Head of caudate nucleus (tissue), 42 donors: ENCODE measurements around the gene WDR35.
A peak's percentile ranks its signal among the peaks of the same experiment; 100 is the strongest.
"Not testable (repeated sequence)": the region's sequence is repeated elsewhere in the genome, so short reads cannot be mapped to it uniquely, and the experiment has no call there.

Experiments
- DNase-seq, 42 donors: peaks; one replicate each; pipeline versions ENCODE4 v3.0.0 to v3.0.0-alpha.2; 2020 to 2021; ENCODE audit warnings: mixed read lengths in 7 of 42
- intact Hi-C: fragments of 100-400 bp; cut with DNase I; formaldehyde crosslinking; loops from one replicate; pipeline ENCODE4 v1.15.0; 2022

WDR35 gene

GRCh38 chr2:19902216-19902740 lies 87.6 kb downstream of the WDR35 start:
- no peak for DNase-seq
- intact Hi-C loops: loop anchor here (5.0 to 10.0 kb wide), 2 partner anchors 90 to 153 kb away; partner anchors contain the start of genes LAPTM4A and WDR35

GRCh38 chr2:19901442-19902215 lies 88.3 kb downstream of the WDR35 start, which contains the start of gene TTC32:
Gene TTC32, minus strand, starts transcription at chr2:19901983. Its CDS starts 129 bp downstream, at chr2:19901854.
- peak; percentile 88 to 97 (median 94) for DNase-seq
- intact Hi-C loops: loop anchor here (5.0 to 10.0 kb wide), 2 partner anchors 91 to 153 kb away; partner anchors contain the start of genes LAPTM4A and WDR35

- intact Hi-C loops: loop anchor here (5.0 to 10.0 kb wide), 2 partner anchors 91 to 154 kb away; partner anchors contain the start of genes LAPTM4A and WDR35
- DNase-seq: peak in 17 of 42 donors; percentile 5 to 72 (median 43)
Measured at GRCh38 chr2:19900931-19901441, 88.9 kb downstream of the WDR35 start.

- no peak for DNase-seq
- intact Hi-C loops: loop anchor here (5.0 to 10.0 kb wide), 2 partner anchors 92 to 155 kb away; partner anchors contain the start of genes LAPTM4A and WDR35
Measured at GRCh38 chr2:19899985-19900930, 89.6 kb downstream of the WDR35 start.

GRCh38 chr2:19898592-19899329 lies 91.1 kb downstream of the WDR35 start:
- DNase-seq: no peak
- intact Hi-C loops: no loop called here

GRCh38 chr2:19897623-19898245 lies 92.2 kb downstream of the WDR35 start:
- intact Hi-C loops: no loop called here
- DNase-seq: no peak

- no peak for DNase-seq
- intact Hi-C loops: no loop called here
Measured at GRCh38 chr2:19895535-19895934, 94.4 kb downstream of the WDR35 start.

- intact Hi-C loops: no loop called here
- no peak for DNase-seq
Measured at GRCh38 chr2:19894134-19894792, 95.6 kb downstream of the WDR35 start.

GRCh38 chr2:19893520-19894133 lies 96.3 kb downstream of the WDR35 start:
- DNase-seq: no peak
- intact Hi-C loops: no loop called here

- DNase-seq, intact Hi-C loops: not testable (repeated sequence)
Measured at GRCh38 chr2:19891971-19892370, 97.9 kb downstream of the WDR35 start.

- DNase-seq: peak in 1 of 42 donors; percentile 36
- intact Hi-C loops: no loop called here
Measured at GRCh38 chr2:19890104-19890503, 99.8 kb downstream of the WDR35 start.

GRCh38 chr2:19888831-19889230 lies 101.1 kb downstream of the WDR35 start:
- DNase-seq: peak in 5 of 42 donors; percentile 9 to 52 (median 35)
- intact Hi-C loops: no loop called here

GRCh38 chr2:19887510-19887909 lies 102.4 kb downstream of the WDR35 start:
- intact Hi-C loops: no loop called here

GRCh38 chr2:19886261-19886660 lies 103.6 kb downstream of the WDR35 start:
- intact Hi-C loops: no loop called here
- DNase-seq: peak in 1 of 42 donors; percentile 33

More at GRCh38 chr2:19887510-19887909, 102.4 kb downstream of the WDR35 start:
- DNase-seq: no peak

GRCh38 chr2:19885791-19886190 lies 104.1 kb downstream of the WDR35 start:
- DNase-seq: no peak
- intact Hi-C loops: no loop called here

- peak in 2 of 42 donors; percentile 18 to 25 for DNase-seq
- intact Hi-C loops: no loop called here
Measured at GRCh38 chr2:19883971-19884720, 105.8 kb downstream of the WDR35 start.
